Stimulated activated CD8-positive, alpha-beta memory T cell treated with anti-CD3 and anti-CD28 coated beads, Interleukin-15, amount 100 ng/mL, for 48 hours (primary cell): ENCODE data around the gene PVALEF.
"Not testable (repeated sequence)": the region's sequence is repeated elsewhere in the genome, so short reads cannot be mapped to it uniquely, and the experiment has no call there.

Experiments used
- DNase-seq, 2 donors: peaks; one replicate each; pipeline ENCODE4 v3.0.0-alpha.2; 2020; ENCODE audit warnings: low read depth in 2 of 2

PVALEF gene

DNA sequence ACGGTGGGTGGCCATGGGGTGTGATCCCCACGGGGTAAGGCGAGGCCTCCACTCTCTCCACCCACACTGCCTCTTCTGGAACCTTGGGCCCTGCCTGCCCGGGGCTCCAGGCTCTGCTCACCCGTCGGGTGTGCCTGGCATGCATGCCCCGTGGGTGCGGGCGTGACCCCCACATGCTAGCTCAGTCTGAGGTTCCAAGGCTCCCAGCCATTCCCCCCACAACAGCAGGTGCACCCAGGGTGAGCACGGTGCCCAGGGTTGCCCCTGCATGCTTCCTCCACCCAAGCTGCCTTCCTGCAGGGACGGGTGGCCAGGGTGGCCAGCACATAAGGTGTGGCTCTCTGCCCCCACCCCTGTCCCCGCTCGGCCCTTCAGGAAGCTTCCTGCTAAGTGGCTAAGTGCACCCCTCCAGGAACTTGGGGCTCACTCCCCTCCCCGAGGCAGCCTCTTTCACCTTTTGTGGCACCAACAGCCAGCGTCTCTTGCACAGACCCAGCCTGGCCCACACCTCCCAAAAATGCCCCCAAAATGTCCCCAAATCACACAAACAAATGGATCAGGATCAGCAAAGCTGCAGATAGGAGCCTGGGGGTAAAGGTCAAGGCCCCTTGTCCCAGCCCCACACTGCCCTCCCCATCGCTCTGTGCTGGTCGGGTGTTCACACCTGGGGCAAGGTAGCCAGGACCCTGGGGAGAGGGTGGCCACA is 21.4 kb upstream of the PVALEF start:
- no peak for DNase-seq

- DNase-seq = no peak
Measured at GRCh38 chr17:81144423-81144781, 20.9 kb upstream of the PVALEF start.

- not testable (repeated sequence) for DNase-seq
Measured at GRCh38 chr17:81146208-81146607, 19.1 kb upstream of the PVALEF start.

DNA sequence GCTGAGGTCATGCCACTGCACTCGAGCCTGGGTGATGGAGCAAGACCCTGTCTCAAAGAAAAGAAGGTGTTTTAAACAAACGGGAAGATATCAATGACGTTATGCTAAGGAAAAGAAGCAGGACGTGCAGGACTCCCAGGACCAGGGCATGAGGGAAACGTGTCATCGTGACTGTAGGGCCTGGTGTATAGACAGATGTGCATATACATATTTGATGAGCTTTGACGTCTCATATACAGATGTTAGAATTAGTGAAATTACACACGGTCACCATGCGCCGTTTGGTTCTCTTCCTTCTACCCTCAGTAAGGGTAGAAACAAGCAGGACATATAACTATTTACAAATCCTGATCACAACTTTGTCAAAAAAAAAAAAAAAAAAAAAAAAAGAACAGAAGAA is 17.6 kb upstream of the PVALEF start:
- DNase-seq = no peak

DNA sequence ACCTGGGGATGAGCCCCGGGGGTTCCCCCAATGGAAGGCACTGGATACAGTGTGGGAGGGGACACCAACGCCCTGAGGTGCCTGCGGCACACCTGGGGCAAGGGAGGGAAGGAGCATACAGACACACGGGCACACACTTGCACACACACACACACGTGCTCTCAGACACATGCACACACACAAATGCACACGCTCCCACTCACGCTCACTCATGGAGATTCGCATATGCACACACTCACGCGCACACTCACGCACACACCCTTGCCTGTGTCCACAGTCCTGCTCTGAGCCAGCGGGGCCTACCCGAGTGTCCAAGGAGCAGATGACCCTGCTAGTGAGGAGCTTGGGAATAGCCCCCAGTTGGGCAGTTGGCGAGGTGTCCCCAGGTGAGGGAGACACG is 16.7 kb upstream of the PVALEF start:
- no peak for DNase-seq

- no peak for DNase-seq
Measured at GRCh38 chr17:81148986-81149533, 16.2 kb upstream of the PVALEF start.

- DNase-seq = no peak
Measured at GRCh38 chr17:81150377-81151077, 14.8 kb upstream of the PVALEF start.

GRCh38 chr17:81151278-81151677 is 14.0 kb upstream of the PVALEF start:
- no peak for DNase-seq

- DNase-seq = no peak
Measured at GRCh38 chr17:81152288-81152828, 12.9 kb upstream of the PVALEF start.

DNA sequence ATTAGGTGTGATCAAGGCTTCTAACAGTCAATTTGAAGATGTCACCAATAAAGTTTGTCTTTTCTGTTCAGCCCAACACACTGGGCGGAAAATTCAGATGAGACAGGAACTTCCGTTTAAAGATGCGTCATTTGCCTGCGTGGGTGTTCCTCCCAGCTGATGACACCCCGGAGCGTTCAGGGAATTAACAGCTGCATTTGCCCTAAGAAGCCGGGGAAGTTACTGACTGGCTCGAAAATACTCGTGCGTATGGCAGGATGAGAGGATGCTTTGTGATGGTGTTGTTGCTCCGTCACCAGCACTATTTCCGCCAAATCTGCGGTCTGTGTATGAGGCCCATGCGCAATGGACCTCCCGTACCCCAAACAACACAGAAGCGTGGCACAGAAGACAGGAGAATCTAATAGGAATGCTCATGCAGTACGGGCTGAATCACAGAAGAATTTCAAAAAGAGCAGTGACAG is 11.9 kb upstream of the PVALEF start:
- DNase-seq = no peak

DNA sequence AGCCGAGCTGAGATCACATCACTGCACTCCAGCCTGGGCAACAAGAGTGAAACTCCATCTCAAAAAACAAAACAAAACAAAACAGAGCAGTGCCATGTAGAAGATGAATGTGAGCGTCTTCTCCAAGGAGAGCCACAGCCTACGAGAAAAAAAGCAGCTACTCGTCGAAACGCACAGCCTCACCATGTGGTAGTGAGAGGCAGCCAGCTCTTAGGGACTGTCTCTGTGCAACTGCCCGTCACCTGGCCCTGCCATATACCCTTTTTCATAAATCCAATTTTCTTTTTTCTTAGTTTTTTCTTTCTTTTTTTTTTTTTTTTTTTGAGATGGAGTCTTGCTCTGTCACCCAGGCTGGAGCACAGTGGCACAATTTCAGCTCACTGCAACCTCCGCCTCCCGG is 11.3 kb upstream of the PVALEF start:
- DNase-seq = not testable (repeated sequence)

DNA sequence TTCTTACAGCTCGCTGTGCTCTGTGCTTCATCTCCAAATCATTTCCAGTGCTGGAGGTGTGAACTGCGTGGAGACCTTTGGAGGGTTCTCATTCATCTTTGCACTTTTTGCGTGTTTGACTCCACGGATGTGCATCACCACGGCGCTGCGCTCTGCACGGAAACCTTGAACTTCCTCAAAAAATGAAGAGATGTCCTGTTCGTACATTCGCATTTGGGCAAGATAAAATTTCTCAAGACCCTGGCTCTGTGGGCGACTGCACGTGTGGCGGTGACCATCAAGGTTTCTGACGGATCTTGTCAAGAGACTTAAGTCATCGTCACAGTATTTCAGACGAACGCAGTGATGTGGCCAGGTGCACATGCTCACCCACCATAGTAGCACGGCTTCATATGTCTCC is 10.3 kb upstream of the PVALEF start:
- no peak for DNase-seq

GRCh38 chr17:81156866-81157805 is 8.2 kb upstream of the PVALEF start:
- no peak for DNase-seq

DNA sequence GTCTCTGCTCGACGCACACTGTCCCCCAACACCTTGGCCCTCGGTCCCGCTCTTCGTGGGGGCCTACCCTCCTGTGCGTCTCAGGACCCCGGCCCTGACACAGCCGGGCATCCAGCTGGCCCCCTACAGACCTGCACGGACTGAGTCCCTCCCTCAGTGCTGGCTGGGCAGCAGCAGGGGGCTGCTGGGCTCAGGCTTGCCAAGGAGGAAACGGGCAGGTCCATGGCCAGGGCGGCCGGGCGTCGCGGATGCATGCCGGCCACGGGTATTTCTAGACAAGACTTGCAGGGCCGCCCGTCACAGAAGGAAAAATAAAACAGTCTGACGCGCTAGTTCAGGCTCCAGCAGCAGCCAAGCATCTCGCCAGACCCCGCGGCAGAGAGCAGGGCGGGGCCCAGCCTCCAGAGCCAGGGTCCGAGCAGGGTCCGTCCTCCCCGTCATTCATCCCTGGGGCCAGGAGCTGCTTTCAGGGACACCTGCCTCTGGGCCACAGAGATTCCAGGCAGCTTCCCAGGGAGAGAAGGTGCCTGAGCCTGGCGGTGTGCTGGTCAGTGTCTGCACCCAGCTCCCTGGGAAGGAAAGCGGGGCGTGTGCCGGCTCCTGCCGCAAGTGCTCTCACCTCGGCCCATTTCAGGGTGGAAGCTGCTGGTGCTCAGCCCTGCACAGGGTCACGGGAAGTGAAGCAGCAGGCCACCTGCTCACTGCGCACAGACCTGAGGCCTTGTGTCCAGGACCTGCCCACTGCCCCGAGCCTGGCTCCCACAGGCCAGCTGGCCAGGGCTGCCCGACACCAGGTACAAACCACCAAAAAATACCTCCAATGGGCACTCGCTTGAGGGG is 7.2 kb upstream of the PVALEF start:
- no peak for DNase-seq

GRCh38 chr17:81158688-81159590 is 6.4 kb upstream of the PVALEF start:
- DNase-seq = no peak

DNA sequence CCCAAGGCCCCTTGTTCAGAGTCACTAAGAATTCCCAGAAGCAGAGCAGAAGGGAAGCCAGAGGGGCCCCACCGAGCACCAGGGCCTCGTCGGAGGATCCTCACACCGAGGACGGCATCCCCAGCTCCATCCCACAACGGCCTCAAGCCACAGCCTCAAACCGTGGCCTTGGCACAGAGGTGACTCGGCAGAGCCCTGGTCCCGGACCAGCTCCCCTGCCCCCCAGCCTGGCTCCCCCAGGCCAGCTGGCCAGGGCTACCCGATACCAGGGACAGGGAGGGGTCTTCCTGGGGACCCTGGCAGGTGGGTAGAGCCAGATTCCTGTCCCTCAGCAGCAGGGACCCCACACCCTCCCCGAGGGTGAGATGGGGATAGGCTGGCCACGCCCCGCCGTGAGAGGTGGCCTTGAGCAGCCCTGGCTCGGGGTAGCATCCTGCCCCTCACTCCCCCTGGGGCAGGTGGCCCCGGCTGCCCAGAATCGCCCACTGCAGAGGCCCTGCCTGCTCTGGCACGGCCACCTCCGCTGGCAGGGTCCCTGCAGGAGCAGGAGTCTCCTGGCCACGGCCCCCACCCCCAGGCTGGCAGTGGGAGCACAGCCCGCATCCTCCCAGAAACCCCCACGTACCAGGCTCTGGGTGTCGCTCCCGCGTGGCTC is 5.6 kb upstream of the PVALEF start:
- no peak for DNase-seq

DNA sequence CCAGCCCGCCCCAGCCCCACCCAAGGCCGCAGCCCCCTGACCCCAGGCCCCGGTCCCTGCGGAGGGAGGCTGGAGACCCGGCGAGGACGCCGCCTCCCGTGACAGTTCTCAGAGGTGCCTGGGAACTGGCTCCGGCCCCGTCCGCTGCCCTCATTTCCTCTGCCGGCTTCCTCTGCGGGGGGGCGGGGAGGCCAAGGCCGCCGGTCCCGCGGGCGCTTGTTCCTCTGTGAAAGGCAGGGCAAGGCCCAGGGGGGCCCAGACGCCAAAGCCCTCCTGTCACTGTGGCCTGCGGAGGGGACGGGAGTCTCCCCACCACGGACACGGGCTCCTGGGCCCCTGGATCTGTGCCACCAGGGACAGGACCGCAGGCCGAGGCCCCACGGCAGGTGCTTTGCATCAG is 5.0 kb upstream of the PVALEF start:
- DNase-seq = no peak

- no peak for DNase-seq
Measured at GRCh38 chr17:81160747-81161453, 4.4 kb upstream of the PVALEF start.

DNA sequence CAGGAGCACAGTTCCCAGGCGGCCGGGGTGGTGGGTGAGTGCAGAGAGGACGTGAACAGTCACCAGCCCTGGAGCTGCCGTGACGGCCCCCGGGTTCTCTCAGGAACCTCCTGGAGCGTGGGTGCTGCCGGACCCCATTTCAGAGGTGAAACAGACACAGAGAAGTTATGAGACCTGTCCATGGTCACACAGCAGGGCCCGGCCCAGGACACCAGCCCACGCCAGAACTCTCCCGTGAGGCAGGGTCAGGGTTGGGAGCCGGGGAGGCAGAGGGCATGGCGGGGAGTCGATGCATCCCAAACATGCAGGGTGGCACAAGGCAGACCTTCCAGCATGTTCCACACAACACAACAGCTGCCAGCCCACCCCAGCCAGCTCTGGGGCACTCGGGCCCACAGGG is 3.8 kb upstream of the PVALEF start:
- no peak for DNase-seq
